Endothelial cell of hepatic sinusoid (primary cell): ENCODE measurements around the gene RIN3.

ENCODE experiments used
- in situ Hi-C: cut with HindIII; loops from 2 replicates; pipeline ENCODE4 v1.10.0; 2017; ENCODE audit warnings: low sequenced_read_pairs

The RIN3 gene

GRCh38 chr14:92590176-92590575 is 76.6 kb downstream of the RIN3 start:
- in situ Hi-C loops = no loop called here

DNA sequence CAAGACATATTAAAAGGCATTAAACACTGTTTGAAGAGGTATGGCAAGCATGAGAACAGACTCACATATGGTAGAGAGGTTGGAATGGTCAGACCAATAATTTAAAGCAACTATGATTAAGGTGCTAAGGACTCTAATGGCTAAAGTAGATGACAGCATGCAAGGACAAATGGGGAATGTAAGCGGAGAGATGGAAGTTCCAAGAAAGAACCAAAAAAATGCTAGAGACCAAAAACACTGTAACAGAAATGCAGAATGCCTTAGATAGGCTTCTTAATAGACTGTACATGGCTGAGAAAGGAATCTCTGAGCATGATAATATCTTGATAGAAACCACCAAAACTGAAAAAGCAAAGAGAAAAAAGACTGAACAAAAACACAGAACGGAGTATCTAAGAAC is 77.4 kb downstream of the RIN3 start:
- in situ Hi-C loops = no loop called here

- in situ Hi-C loops = no loop called here
Measured at GRCh38 chr14:92591346-92591745, 77.8 kb downstream of the RIN3 start.

GRCh38 chr14:92595267-92595666 is 81.7 kb downstream of the RIN3 start:
- in situ Hi-C loops = no loop called here

- in situ Hi-C loops = no loop called here
Measured at GRCh38 chr14:92596331-92596907, 82.8 kb downstream of the RIN3 start.

- in situ Hi-C loops = no loop called here
Measured at GRCh38 chr14:92597906-92598905, 84.6 kb downstream of the RIN3 start.

DNA sequence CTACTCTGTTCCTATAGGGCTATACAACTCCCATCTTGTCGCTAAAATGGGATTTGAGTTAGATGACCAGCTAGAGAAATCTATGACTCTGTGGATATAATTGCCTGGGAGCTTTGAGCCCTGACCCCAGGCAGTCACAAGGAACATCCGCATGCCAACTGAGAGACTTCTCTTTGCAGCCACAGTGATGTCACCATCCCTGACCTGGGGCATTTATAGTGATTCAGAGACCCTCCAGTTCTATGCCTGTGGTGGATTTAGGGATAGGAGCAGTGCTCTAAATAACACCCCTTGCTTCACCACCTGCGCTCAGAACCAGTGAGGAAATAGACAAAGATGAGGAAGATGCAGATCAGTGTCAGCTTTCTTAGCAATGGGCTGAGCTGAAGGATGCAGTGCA is 86.2 kb downstream of the RIN3 start:
- in situ Hi-C loops = no loop called here

DNA sequence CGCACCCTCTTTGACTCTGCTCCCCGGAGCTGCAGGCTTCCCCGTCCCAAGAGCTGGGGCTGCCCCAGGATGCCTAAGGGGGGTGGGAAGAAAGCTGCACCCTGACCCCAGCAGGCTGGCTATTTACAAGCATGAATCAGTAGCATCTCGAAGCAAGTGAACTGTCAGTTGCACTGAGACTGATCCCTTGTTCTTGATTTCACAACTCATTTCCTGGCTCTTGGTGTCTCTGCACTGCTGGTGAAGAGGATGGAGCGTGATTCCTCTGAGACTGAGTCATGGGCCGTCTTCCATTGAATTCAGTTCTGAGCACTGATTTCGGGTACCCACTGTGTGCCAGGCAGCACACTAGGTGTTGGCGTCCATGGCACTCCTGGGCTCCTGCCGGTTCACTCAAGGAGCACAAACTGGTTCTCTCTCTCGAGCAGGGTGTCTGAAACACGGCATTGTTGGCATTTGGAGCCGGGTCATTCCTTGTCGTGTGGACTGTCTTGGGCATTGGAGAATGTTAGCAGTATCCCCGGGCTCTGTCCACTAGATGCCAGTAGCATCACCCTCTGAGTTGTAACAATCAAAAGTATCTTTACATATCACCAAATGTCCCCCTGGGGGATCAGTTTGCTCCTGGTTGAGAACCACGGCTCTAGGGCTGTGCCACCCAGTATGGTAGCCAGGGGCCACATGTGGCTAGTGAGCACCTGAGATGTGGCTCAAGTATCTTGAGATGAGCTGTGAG is 86.9 kb downstream of the RIN3 start:
- in situ Hi-C loops = no loop called here

DNA sequence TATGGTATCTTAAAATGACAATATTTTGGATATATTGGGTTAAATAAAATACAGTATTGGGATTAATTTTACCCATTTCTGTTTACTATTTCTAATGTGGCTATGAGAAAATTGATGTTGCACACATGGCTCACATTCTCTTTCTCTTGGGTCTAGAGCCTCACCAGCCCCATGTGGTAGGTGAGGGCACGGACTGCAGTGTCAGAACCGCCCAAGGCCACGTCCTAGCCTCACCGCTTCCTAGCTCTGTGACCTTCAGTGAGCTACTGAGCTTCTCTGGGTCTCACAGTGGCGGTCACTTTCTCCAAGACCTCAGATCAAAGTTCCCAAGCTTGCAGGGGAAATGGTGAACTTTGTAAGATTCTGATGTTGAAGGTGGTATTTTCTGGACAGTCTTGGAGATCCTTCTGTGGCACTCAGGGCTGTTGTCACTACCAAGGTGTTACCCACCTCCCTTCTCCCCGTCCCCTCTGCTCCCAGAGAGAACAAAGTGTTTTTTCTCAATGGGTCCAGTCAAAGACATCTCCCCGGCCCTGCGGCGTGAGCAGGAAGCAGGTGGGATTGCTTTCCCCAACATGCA is 87.6 kb downstream of the RIN3 start:
- in situ Hi-C loops = no loop called here

- in situ Hi-C loops = no loop called here
Measured at GRCh38 chr14:92601757-92602417, 88.3 kb downstream of the RIN3 start.

DNA sequence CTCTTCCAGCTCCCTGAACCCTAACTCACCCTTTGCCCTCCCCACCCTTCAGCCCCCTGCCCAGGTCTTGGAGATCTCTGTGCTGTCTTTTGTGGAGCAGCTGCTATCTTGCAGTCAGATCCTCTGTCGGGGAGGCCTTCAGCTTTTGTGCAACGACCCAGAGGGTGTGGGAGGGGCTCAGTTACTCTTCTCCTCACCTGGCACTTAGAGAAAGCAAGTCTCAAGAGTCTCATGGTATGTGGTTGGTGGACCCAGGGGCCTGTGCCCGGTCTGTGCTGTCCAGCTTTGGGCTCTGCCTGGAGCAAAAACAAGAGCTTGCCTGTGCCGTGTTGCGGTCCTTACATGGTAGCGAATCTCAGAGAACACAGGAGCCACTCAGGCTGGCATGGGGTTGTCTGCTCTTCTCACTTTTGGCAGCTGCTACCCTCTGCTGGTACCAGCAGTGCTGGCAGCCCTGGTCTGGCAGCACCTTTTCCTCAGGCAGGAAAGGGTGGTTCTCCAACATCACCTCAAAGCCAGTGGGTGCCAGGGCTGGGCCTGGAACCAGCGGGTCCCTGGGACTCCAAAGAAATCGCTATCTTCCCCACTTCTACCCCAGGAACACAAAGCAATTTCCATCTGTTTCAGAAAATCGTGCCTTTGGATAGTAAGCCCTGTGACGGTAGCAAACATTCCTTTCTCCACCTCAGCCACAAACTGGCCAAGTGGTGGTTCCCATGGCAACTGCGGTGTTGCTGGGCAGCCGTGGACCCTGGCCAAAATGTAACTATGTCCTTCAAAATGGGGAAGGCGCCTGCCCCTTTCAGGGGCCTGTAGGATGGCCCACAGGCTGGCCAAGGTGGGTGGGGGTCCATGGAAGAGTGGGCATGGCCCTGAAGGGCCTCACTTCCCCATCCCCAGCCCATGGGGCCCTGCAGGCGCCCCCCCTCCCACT is 90.0 kb downstream of the RIN3 start:
- in situ Hi-C loops = no loop called here

DNA sequence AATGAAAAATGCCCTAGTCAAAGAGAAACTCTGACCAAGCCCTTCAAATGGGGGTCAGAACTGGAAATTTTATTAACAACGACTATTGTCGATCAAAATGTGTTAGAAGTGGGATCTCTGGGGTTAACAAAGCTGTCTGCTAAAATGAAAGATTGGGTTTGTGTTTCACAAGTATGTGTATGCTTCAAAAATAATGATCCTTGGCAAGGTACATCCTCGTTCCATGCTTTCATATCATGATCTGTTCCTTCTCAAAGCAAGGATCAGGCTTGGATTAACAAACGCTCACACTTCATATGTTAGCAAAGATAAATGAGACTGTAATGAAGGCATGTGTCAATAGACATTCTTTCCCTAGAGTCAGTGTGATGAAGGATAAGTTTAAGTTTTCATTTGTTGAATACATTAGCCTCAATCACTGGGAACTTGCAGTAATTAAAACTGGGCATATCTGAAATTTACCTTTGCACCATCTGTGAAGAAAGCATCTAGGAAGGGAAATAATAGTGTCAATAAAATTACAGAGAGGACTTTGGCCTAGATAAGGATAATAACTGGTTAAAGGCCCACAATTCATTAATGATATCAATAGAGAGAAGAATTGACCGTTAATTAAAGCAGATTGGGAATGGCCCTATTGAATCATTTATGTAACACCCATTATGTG is 91.8 kb downstream of the RIN3 start:
- in situ Hi-C loops = no loop called here

DNA sequence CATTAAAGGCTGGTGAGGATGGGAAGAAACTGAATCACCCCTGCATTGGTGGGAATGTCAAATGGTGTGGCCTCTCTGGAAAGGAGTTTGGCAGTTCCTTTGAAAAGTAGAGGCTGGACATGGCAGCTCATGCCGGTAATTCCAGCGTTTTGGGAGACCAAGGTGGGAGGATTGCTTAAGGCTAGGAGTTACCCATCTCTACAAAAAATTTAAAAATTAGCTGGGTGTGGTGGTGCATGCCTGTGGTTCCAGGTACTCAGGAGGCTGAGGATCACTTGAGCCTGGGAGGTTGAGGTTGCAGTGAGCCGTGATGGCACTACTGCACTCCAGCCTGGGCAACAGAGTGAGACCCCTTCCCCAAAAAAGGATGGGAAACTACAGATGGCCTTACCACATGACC is 93.7 kb downstream of the RIN3 start:
- in situ Hi-C loops = no loop called here

DNA sequence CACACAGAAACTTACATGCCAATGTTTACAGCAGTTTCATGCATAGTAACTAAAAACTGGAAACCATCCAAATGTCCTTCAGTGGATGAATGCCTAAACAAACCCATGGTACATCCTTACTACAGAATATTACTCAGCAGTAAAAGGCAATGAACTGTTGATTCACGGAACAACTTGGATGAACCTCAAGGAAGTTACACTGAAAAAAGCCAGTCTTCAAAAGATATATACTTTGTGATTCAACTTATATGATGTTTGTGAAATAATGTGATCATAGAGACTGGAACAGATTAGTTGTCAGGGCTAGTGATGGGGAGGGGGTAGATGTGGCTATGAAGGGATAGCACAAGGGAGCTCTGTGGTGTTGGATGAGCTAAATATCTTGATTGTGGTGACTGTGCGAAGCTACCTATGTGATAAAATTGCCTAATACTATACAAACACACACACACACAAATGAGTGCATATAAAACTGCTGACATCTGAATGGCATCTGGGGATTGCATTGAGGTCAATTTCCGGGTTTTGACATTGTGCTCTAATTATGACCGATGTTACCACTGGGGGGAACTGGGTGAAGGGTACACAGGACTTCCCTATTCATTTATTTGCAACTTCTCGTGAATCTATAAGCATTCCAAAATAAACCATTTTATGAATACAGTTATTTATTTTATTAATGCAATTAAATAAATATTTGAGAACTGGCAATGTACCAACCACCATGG is 94.3 kb downstream of the RIN3 start:
- in situ Hi-C loops = no loop called here

DNA sequence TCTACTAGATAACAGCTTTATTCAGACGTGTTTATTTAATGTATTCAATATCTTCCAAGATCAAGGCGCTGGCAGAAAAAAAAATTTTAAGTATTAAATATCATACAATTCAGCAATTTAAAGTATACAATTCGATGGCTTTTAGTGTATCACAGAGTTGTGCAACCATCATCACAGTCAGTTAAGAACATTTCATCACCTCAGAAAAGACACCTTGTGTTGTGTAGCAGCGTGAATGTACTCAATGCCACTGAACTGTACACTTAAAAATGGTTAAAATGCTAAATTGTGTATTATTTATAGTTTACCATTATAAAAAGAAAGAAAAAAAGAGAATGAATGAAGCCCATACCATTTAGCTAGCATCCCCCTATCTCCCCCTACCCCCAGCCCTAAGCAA is 96.4 kb downstream of the RIN3 start:
- in situ Hi-C loops = no loop called here

GRCh38 chr14:92610849-92611271 is 97.3 kb downstream of the RIN3 start:
- in situ Hi-C loops = no loop called here

GRCh38 chr14:92613008-92613658 is 99.6 kb downstream of the RIN3 start:
- in situ Hi-C loops = no loop called here

DNA sequence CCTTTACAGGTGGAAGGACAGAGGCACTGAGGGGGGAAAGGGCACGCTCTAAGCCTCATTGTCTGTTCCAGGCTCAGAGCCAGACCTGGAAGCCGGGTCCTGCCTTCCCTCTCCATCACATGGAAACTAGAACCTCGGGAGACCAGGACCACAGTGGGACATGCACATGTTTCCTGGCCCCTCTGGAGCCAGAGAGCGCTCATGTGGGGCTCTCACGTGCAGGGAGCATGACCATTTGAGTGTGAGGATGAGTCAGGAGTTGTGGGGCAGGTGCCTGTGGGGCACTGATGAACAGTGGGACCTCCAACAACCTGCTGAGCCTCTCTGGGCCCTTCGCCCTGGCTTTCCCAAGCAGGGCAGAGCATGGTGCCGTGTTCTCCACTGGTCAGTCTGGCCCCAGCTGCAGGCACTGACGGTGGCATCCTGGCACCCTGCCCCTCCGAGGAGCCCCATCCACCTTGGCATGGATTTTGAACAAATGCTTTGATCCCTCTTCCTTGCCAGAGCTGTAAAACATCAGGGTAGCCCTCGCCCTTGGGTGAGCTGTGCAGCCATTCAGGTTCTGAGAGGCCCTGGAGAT is 100.2 kb downstream of the RIN3 start:
- in situ Hi-C loops = no loop called here
